Trophoblast cell (in vitro differentiated cells and primary cell): ENCODE results near the gene CRYGN.

Experiments used
- DNase-seq, 2 donors: peaks; one replicate each; pipeline ENCODE4 v3.0.0-alpha.2; 2016
- H2AFZ ChIP-seq: 2 replicates; pipeline ENCODE4 v1.6.1; 2013; ENCODE audit warnings: low read length, moderate library complexity, mild to moderate bottlenecking; ENCODE audit not compliant: insufficient read depth, poor library complexity
- H2AK5ac ChIP-seq: 2 replicates; pipeline ENCODE4 v1.6.1; 2013; ENCODE audit warnings: mild to moderate bottlenecking, low read length
- H2BK120ac ChIP-seq: 2 replicates; pipeline ENCODE4 v1.6.1; 2013; ENCODE audit warnings: low read length, mild to moderate bottlenecking, moderate library complexity; ENCODE audit not compliant: insufficient read depth, poor library complexity
- H2BK12ac ChIP-seq: 2 replicates; pipeline ENCODE4 v1.6.1; 2013; ENCODE audit warnings: mild to moderate bottlenecking, low read length, moderate library complexity
- H2BK5ac ChIP-seq: 2 replicates; pipeline ENCODE4 v1.6.1; 2013; ENCODE audit warnings: low read length, low read depth, moderate library complexity, mild to moderate bottlenecking; ENCODE audit not compliant: poor library complexity
- H3K14ac ChIP-seq: 2 replicates; pipeline ENCODE4 v1.6.1; 2013; ENCODE audit warnings: mild to moderate bottlenecking, low read length
- H3K18ac ChIP-seq: 2 replicates; pipeline ENCODE4 v1.6.1; 2013; ENCODE audit warnings: mild to moderate bottlenecking, low read length
- H3K23ac ChIP-seq: 2 replicates; pipeline ENCODE4 v1.6.1; 2013; ENCODE audit warnings: low read length
- H3K27ac ChIP-seq: 2 replicates; pipeline ENCODE4 v1.5.1; 2013; ENCODE audit warnings: low read depth, mild to moderate bottlenecking, inconsistent platforms, low read length, moderate library complexity
- H3K27me3 ChIP-seq: 2 replicates; pipeline ENCODE4 v1.6.1; 2013; ENCODE audit warnings: inconsistent platforms, mild to moderate bottlenecking, low read length, moderate library complexity; ENCODE audit not compliant: insufficient read depth
- H3K36me3 ChIP-seq, 2 experiments: 1 replicate in 1 of 2; 2 replicates in 1 of 2; pipeline ENCODE4 v1.6.1; 2013; ENCODE audit warnings: low read length in 2 of 2, mild to moderate bottlenecking in 2 of 2, moderate library complexity in 1 of 2; ENCODE audit not compliant: insufficient read depth in 2 of 2, control insufficient read depth in 1 of 2
- H3K4ac ChIP-seq: 2 replicates; pipeline ENCODE4 v1.6.1; 2013; ENCODE audit warnings: low read depth, mild to moderate bottlenecking, low read length, moderate library complexity
- H3K4me1 ChIP-seq, 2 experiments: 1 replicate in 1 of 2; 2 replicates in 1 of 2; pipeline ENCODE4 v1.6.1; 2013; ENCODE audit warnings: low read length in 2 of 2, mild to moderate bottlenecking in 2 of 2, moderate library complexity in 1 of 2; ENCODE audit not compliant: insufficient read depth in 2 of 2, control insufficient read depth in 1 of 2
- H3K4me2 ChIP-seq: 2 replicates; pipeline ENCODE4 v1.6.1; 2013; ENCODE audit warnings: inconsistent platforms, mild to moderate bottlenecking, low read length, moderate library complexity
- H3K4me3 ChIP-seq: 2 replicates; pipeline ENCODE4 v1.5.1; 2013; ENCODE audit warnings: mild to moderate bottlenecking, low read depth, low read length, inconsistent platforms
- H3K79me1 ChIP-seq: one replicate; pipeline ENCODE4 v1.6.1; 2013; ENCODE audit warnings: low read length
- H3K79me2 ChIP-seq: 2 replicates; pipeline ENCODE4 v1.6.1; 2013; ENCODE audit warnings: low read length, mild to moderate bottlenecking; ENCODE audit not compliant: control insufficient read depth, insufficient read depth, poor library complexity
- H3K9ac ChIP-seq: 2 replicates; pipeline ENCODE4 v1.6.1; 2013; ENCODE audit warnings: mild to moderate bottlenecking, low read length
- H3K9me3 ChIP-seq: 2 replicates; pipeline ENCODE4 v1.6.1; 2013; ENCODE audit warnings: low read depth, mild to moderate bottlenecking, control low read depth, inconsistent platforms, low read length; ENCODE audit not compliant: insufficient read depth
- H4K12ac ChIP-seq: 2 replicates; pipeline ENCODE4 v1.6.1; 2013; ENCODE audit warnings: low read depth, mild to moderate bottlenecking, low read length, moderate library complexity
- H4K8ac ChIP-seq: 2 replicates; pipeline ENCODE4 v1.6.1; 2013; ENCODE audit warnings: low read depth, mild to moderate bottlenecking, low read length, moderate library complexity
- H4K91ac ChIP-seq: one replicate; pipeline ENCODE4 v1.6.1; 2013; ENCODE audit warnings: low read depth, mild to moderate bottlenecking, low read length, moderate library complexity
- WGBS: extraction: QIAGEN DNeasy Blood & Tissue Kit; methylation state at CpG from one replicate; pipeline ENCODE4 v1.1.7; 2013; ENCODE audit warnings: missing lambda C conversion rate; ENCODE audit not compliant: insufficient read length, insufficient coverage; ENCODE audit errors: extremely low coverage; 5-methylcytosine and 5-hydroxymethylcytosine counted together

The CRYGN gene

GRCh38 chr7:151431281-151431767 lies 8.6 kb downstream of the CRYGN start:
- DNase-seq: no peak
- Histone ChIP-seq H2BK12ac (no peak overlapping the region), H3K14ac (no peak overlapping the region), H2BK120ac (no peak overlapping the region), H3K79me2 (peaks cover 3% of the 10 kb centered on the region), H3K27me3 (no peaks in the 10 kb centered on the region), H3K79me1 (peaks cover 27% of the 10 kb centered on the region), H2BK5ac (no peak overlapping the region), H3K23ac (no peak overlapping the region), H4K8ac (no peak overlapping the region), H4K12ac (no peak overlapping the region), H2AK5ac (no peak overlapping the region), H3K4me2 (no peak overlapping the region), H3K9me3 (no peaks in the 10 kb centered on the region), H3K9ac (no peak overlapping the region), H3K18ac (no peak overlapping the region), H3K27ac (no peak overlapping the region), H3K36me3 (no peaks in the 10 kb centered on the region), H3K4me1 (peaks cover 39 to 40% of the 10 kb centered on the region in 2 experiments), H3K4me3 (no peak overlapping the region), H2AFZ (no peak overlapping the region), H3K4ac (no peak overlapping the region), H4K91ac (no peak overlapping the region)
- no CpG with 5 or more reads among the region's 13 CpGs for WGBS

GRCh38 chr7:151430391-151431205 lies 9.3 kb downstream of the CRYGN start:
- H2BK5ac ChIP-seq: no peak overlapping the region
- no peak overlapping the region for H2BK120ac ChIP-seq
- no peaks in the 10 kb centered on the region for H3K36me3 ChIP-seq
- peaks cover 3% of the 10 kb centered on the region for H3K79me2 ChIP-seq
- H3K9ac ChIP-seq: no peak overlapping the region
- H3K18ac ChIP-seq: no peak overlapping the region
- H3K9me3 ChIP-seq: no peaks in the 10 kb centered on the region
- no peak overlapping the region for H4K91ac ChIP-seq
- H3K4ac ChIP-seq: no peak overlapping the region
- peaks cover 22% of the 10 kb centered on the region for H3K79me1 ChIP-seq
- no peak overlapping the region for H3K14ac ChIP-seq
- no peak overlapping the region for H3K27ac ChIP-seq
- H3K27me3 ChIP-seq: no peaks in the 10 kb centered on the region
- no peak overlapping the region for H2AFZ ChIP-seq
- no peak overlapping the region for H4K8ac ChIP-seq
- no peak overlapping the region for H4K12ac ChIP-seq
- no peak overlapping the region for H3K23ac ChIP-seq
- H3K4me2 ChIP-seq: no peak overlapping the region
- no CpG with 5 or more reads among the region's 16 CpGs for WGBS
- DNase-seq: no peak
- no peak overlapping the region for H3K4me3 ChIP-seq
- H2BK12ac ChIP-seq: peak overlapping the region; percentile 25
- H3K4me1 ChIP-seq: peaks cover 32 to 35% of the 10 kb centered on the region in 2 experiments
- peak overlapping the region; percentile 32 for H2AK5ac ChIP-seq

- no peak overlapping the region for H3K9ac ChIP-seq
- H3K14ac ChIP-seq: peak overlapping the region; percentile 54
- no peak overlapping the region for H4K12ac ChIP-seq
- no CpG with 5 or more reads among the region's 10 CpGs for WGBS
- peaks cover 3% of the 10 kb centered on the region for H3K79me2 ChIP-seq
- peak overlapping the region; percentile 42 for H2BK12ac ChIP-seq
- no peak overlapping the region for H3K4me3 ChIP-seq
- H4K8ac ChIP-seq: no peak overlapping the region
- H3K36me3 ChIP-seq: no peaks in the 10 kb centered on the region
- H3K27me3 ChIP-seq: no peaks in the 10 kb centered on the region
- no peak overlapping the region for H4K91ac ChIP-seq
- no peak overlapping the region for H3K23ac ChIP-seq
- no peak overlapping the region for H2AFZ ChIP-seq
- no peaks in the 10 kb centered on the region for H3K9me3 ChIP-seq
- H2BK120ac ChIP-seq: no peak overlapping the region
- no peak overlapping the region for H2AK5ac ChIP-seq
- no peak for DNase-seq
- H3K4ac ChIP-seq: no peak overlapping the region
- H3K18ac ChIP-seq: no peak overlapping the region
- H3K4me1 ChIP-seq: peaks cover 32 to 35% of the 10 kb centered on the region in 2 experiments
- peaks cover 22% of the 10 kb centered on the region for H3K79me1 ChIP-seq
- no peak overlapping the region for H3K4me2 ChIP-seq
- no peak overlapping the region for H2BK5ac ChIP-seq
- H3K27ac ChIP-seq: no peak overlapping the region
Observed at GRCh38 chr7:151429560-151430331, 10.2 kb downstream of the CRYGN start.

- Histone ChIP-seq H3K9me3 (no peaks in the 10 kb centered on the region), H3K23ac (no peak overlapping the region), H3K14ac (peak overlapping the region; percentile 67), H3K79me2 (peaks cover 3% of the 10 kb centered on the region), H4K91ac (peak overlapping the region; percentile 64), H2BK12ac (peak overlapping the region; percentile 84), H3K4me1 (peaks cover 32 to 37% of the 10 kb centered on the region in 2 experiments), H3K36me3 (no peaks in the 10 kb centered on the region), H3K4me3 (no peak overlapping the region), H2BK120ac (peak overlapping the region; percentile 55), H3K4me2 (peak overlapping the region; percentile 7), H3K27me3 (no peaks in the 10 kb centered on the region), H3K79me1 (peaks cover 22% of the 10 kb centered on the region), H3K4ac (no peak overlapping the region), H3K18ac (peak overlapping the region; percentile 42), H3K27ac (peak overlapping the region; percentile 54), H4K12ac (peak overlapping the region; percentile 6), H4K8ac (peak overlapping the region; percentile 26), H2BK5ac (peak overlapping the region; percentile 17), H2AK5ac (peak overlapping the region; percentile 34), H3K9ac (no peak overlapping the region), H2AFZ (no peak overlapping the region)
- WGBS: no CpG with 5 or more reads among the region's 5 CpGs
- no peak for DNase-seq
Observed at GRCh38 chr7:151429237-151429559, 10.7 kb downstream of the CRYGN start.
